ENCODE data around the gene ADAT3.

ADAT3 gene

GRCh38 chr19:1905110-1905862 is at the start of gene ADAT3, which contains the start of gene SCAMP4:
TSS of gene ADAT3 (plus strand) at chr19:1905399. CDS start at chr19:1912048, 6,649 bp downstream.
TSS of gene SCAMP4 (plus strand) at chr19:1905399. CDS start at chr19:1915020, 9,621 bp downstream.
- DNase-seq (ENCODE audit: low read depth in 2 of 2), result peak; percentile 94 to 95

GRCh38 chr19:1855828-1856255 is 49.4 kb upstream of the ADAT3 start:
- no peak for DNase-seq (ENCODE audit: low read depth in 2 of 2)

- DNase-seq (ENCODE audit: low read depth in 2 of 2), result no peak
Measured at GRCh38 chr19:1856345-1856697, 48.9 kb upstream of the ADAT3 start.

GRCh38 chr19:1856698-1857603 is 48.2 kb upstream of the ADAT3 start:
- DNase-seq (ENCODE audit: low read depth in 2 of 2), result no peak

GRCh38 chr19:1857648-1858326 is 47.4 kb upstream of the ADAT3 start:
- DNase-seq (ENCODE audit: low read depth in 2 of 2), result no peak

- DNase-seq (ENCODE audit: low read depth in 2 of 2), result no peak
Measured at GRCh38 chr19:1858412-1859081, 46.7 kb upstream of the ADAT3 start.

- no peak for DNase-seq (ENCODE audit: low read depth in 2 of 2)
Measured at GRCh38 chr19:1859331-1859781, 45.8 kb upstream of the ADAT3 start.

- no peak for DNase-seq (ENCODE audit: low read depth in 2 of 2)
Measured at GRCh38 chr19:1860042-1860775, 45.0 kb upstream of the ADAT3 start.

- no peak for DNase-seq (ENCODE audit: low read depth in 2 of 2)
Measured at GRCh38 chr19:1860821-1861598, 44.2 kb upstream of the ADAT3 start.

- DNase-seq (ENCODE audit: low read depth in 2 of 2), result no peak
Measured at GRCh38 chr19:1861599-1862031, 43.6 kb upstream of the ADAT3 start.

GRCh38 chr19:1862068-1862423 is 43.2 kb upstream of the ADAT3 start:
- DNase-seq (ENCODE audit: low read depth in 2 of 2), result no peak

- no peak for DNase-seq (ENCODE audit: low read depth in 2 of 2)
Measured at GRCh38 chr19:1862424-1863327, 42.5 kb upstream of the ADAT3 start.

- DNase-seq (ENCODE audit: low read depth in 2 of 2), result no peak
Measured at GRCh38 chr19:1863328-1863637, 41.9 kb upstream of the ADAT3 start, which contains the start of gene KLF16. TSS of gene KLF16 (minus strand) at chr19:1863579. CDS start at chr19:1863497, 82 bp downstream.

GRCh38 chr19:1863638-1864479 is 41.3 kb upstream of the ADAT3 start:
- peak; percentile 81 to 84 for DNase-seq (ENCODE audit: low read depth in 2 of 2)

GRCh38 chr19:1864480-1865171 is 40.6 kb upstream of the ADAT3 start:
- DNase-seq (ENCODE audit: low read depth in 2 of 2), result no peak

GRCh38 chr19:1865172-1866010 is 39.8 kb upstream of the ADAT3 start:
- DNase-seq (ENCODE audit: low read depth in 2 of 2), result no peak

All from stimulated activated CD8-positive, alpha-beta memory T cell treated with anti-CD3 and anti-CD28 coated beads, Interleukin-7, amount 100 ng/mL, for 1 hour (primary cell).